H1 (cell line): ENCODE measurements around the gene PRG3. TPM values are rescaled to one million over a fixed set of nuclear protein-coding genes. Genes with fewer than 3 reads are reported as not detected.

Experiments used
- CTCF ChIA-PET: fragments of 300-600 bp; sonication (Branson Sonifier 250); formaldehyde crosslinking; loops from one replicate; lab custom pipeline; 2021; ENCODE audit not compliant: partially characterized antibody; lab: Charles Lee
- POLR2A ChIA-PET: fragments of 300-600 bp; sonication (Branson Sonifier 250); formaldehyde crosslinking; loops from one replicate; lab custom pipeline; 2021; ENCODE audit warnings: inconsistent platforms; ENCODE audit not compliant: partially characterized antibody; lab: Charles Lee
- DNase-seq, 2 experiments: peaks; one replicate each; pipeline versions ENCODE4 v3.0.0 to v3.0.0-alpha.2; 2010 to 2022; ENCODE audit warnings: low spot score in 2 of 2, low read depth in 1 of 2, mixed read lengths in 1 of 2
- FAIRE-seq: peaks from 2 replicates; lab custom pipeline; 2011; peaks lifted over from hg19 to GRCh38; lab: Jason Lieb, UNC
- H2AFZ ChIP-seq: 2 replicates; pipeline ENCODE4 v1.8.1; 2012; ENCODE audit warnings: low read length, inconsistent platforms
- H2AK5ac ChIP-seq: 2 replicates; pipeline ENCODE4 v1.6.1; 2013; ENCODE audit warnings: low read depth, low read length
- H2BK120ac ChIP-seq: replicated peaks from 2 replicates; pipeline ENCODE3; 2013; ENCODE audit warnings: low read depth, low read length, inconsistent platforms
- H2BK12ac ChIP-seq: 2 replicates; pipeline ENCODE4 v1.6.1; 2013; ENCODE audit warnings: low read depth, low read length
- H2BK15ac ChIP-seq: 2 replicates; pipeline ENCODE4 v1.6.1; 2013; ENCODE audit warnings: low read length
- H2BK20ac ChIP-seq: 2 replicates; pipeline ENCODE4 v1.6.1; 2013; ENCODE audit warnings: low read length
- H2BK5ac ChIP-seq: 2 replicates; pipeline ENCODE4 v1.6.1; 2013; ENCODE audit warnings: low read depth, low read length
- H3K14ac ChIP-seq: 2 replicates; pipeline ENCODE4 v1.6.1; 2013; ENCODE audit warnings: inconsistent platforms; ENCODE audit not compliant: insufficient read length
- H3K18ac ChIP-seq: 2 replicates; pipeline ENCODE4 v1.6.1; 2013; ENCODE audit warnings: low read length; ENCODE audit errors: extremely low read depth
- H3K23ac ChIP-seq: 2 replicates; pipeline ENCODE4 v1.6.1; 2013; ENCODE audit warnings: inconsistent platforms; ENCODE audit not compliant: insufficient read length
- H3K23me2 ChIP-seq: 2 replicates; pipeline ENCODE4 v1.6.1; 2013; ENCODE audit warnings: low read depth, low read length
- H3K27ac ChIP-seq: 2 replicates; pipeline ENCODE4 v1.6.1; 2011; ENCODE audit warnings: low read depth, low read length, inconsistent platforms
- H3K27me3 ChIP-seq, 4 experiments: replicated peaks in 1 of 4; 1 replicate in 1 of 4; 2 replicates in 3 of 4; pipeline versions ENCODE4 v1.6.1 to v1.8.1; 2011 to 2013; ENCODE audit warnings: low read length in 3 of 4, mild to moderate bottlenecking in 3 of 4, inconsistent platforms in 2 of 4, mixed read lengths in 2 of 4, moderate library complexity in 1 of 4; ENCODE audit not compliant: control insufficient read depth in 3 of 4, insufficient read depth in 3 of 4; ENCODE audit errors: extremely low read depth in 1 of 4
- H3K36me3 ChIP-seq, 4 experiments: 2 replicates each; pipeline versions ENCODE4 v1.6.1 to v1.8.1; 2011 to 2013; ENCODE audit warnings: mild to moderate bottlenecking in 4 of 4, low read length in 3 of 4, moderate library complexity in 2 of 4, control low read depth in 1 of 4, inconsistent platforms in 1 of 4; ENCODE audit not compliant: insufficient read depth in 4 of 4, control insufficient read depth in 2 of 4
- H3K4ac ChIP-seq: replicated peaks from 2 replicates; pipeline ENCODE3; 2013; ENCODE audit warnings: low read length, low read depth, mixed read lengths, inconsistent platforms; ENCODE audit not compliant: insufficient read length
- H3K4me1 ChIP-seq, 4 experiments: replicated peaks in 1 of 4; 1 replicate in 1 of 4; 2 replicates in 3 of 4; pipeline versions ENCODE4 v1.6.1 to v1.8.1; 2011 to 2013; ENCODE audit warnings: low read length in 3 of 4, inconsistent platforms in 2 of 4, mixed read lengths in 1 of 4; ENCODE audit not compliant: insufficient read depth in 4 of 4, control insufficient read depth in 3 of 4
- H3K4me2 ChIP-seq, 2 experiments: 2 replicates each; pipeline versions ENCODE4 v1.6.1 to v1.8.1; 2011 to 2013; ENCODE audit warnings: low read depth in 2 of 2, low read length in 2 of 2, control low read depth in 1 of 2, inconsistent platforms in 1 of 2, mild to moderate bottlenecking in 1 of 2; ENCODE audit not compliant: insufficient read depth in 1 of 2
- H3K4me3 ChIP-seq, 4 experiments: fragments of 200-600, 300-600 bp in 1 of 4; sonication (generic), shearing (Covaris generic), sonication (Bioruptor Twin) in 1 of 4; 2 replicates each; pipeline versions ENCODE4 v1.5.1 to v1.8.1; 2011 to 2016; ENCODE audit warnings: low read length in 4 of 4, low read depth in 3 of 4, control low read depth in 2 of 4, inconsistent platforms in 2 of 4, mild to moderate bottlenecking in 2 of 4, mixed read lengths in 1 of 4, moderate library complexity in 1 of 4; ENCODE audit not compliant: insufficient read depth in 2 of 4; ENCODE audit errors: extremely low read depth in 1 of 4
- H3K56ac ChIP-seq: replicated peaks from 2 replicates; pipeline ENCODE3; 2013; ENCODE audit warnings: low read depth, mild to moderate bottlenecking, mixed read lengths, low read length, inconsistent platforms; ENCODE audit not compliant: insufficient read length
- H3K79me1 ChIP-seq: 2 replicates; pipeline ENCODE4 v1.6.1; 2013; ENCODE audit warnings: low read depth, low read length, control low read depth
- H3K79me2 ChIP-seq, 2 experiments: 2 replicates each; pipeline versions ENCODE4 v1.6.1 to v1.8.1; 2012 to 2013; ENCODE audit warnings: low read length in 2 of 2, mild to moderate bottlenecking in 2 of 2, inconsistent platforms in 1 of 2; ENCODE audit not compliant: insufficient read depth in 2 of 2, control insufficient read depth in 1 of 2
- H3K9ac ChIP-seq, 4 experiments: replicated peaks in 1 of 4; 1 replicate in 1 of 4; 2 replicates in 3 of 4; pipeline versions ENCODE4 v1.6.1 to v1.8.1; 2011 to 2013; ENCODE audit warnings: low read depth in 3 of 4, low read length in 3 of 4, control low read depth in 2 of 4, mild to moderate bottlenecking in 2 of 4, moderate library complexity in 2 of 4, inconsistent platforms in 1 of 4; ENCODE audit errors: extremely low read depth in 1 of 4
- H3K9me3 ChIP-seq, 2 experiments: 2 replicates each; pipeline versions ENCODE4 v1.6.1 to v1.8.1; 2012 to 2013; ENCODE audit warnings: mild to moderate bottlenecking in 2 of 2, moderate library complexity in 2 of 2, control low read depth in 1 of 2, inconsistent platforms in 1 of 2, low read depth in 1 of 2, low read length in 1 of 2, mixed read lengths in 1 of 2; ENCODE audit not compliant: insufficient read depth in 2 of 2
- H4K20me1 ChIP-seq, 2 experiments: replicated peaks in 1 of 2; 2 replicates each; pipeline versions ENCODE3 to v1.8.1; 2011 to 2013; ENCODE audit warnings: inconsistent platforms in 2 of 2, low read length in 2 of 2, mild to moderate bottlenecking in 1 of 2; ENCODE audit not compliant: insufficient read depth in 2 of 2, control insufficient read depth in 1 of 2
- H4K5ac ChIP-seq: 2 replicates; pipeline ENCODE4 v1.6.1; 2013; ENCODE audit warnings: low read length, low read depth, mixed read lengths, inconsistent platforms; ENCODE audit not compliant: insufficient read length
- H4K8ac ChIP-seq: 2 replicates; pipeline ENCODE4 v1.8.0; 2013; ENCODE audit warnings: mild to moderate bottlenecking, moderate library complexity, low read length, inconsistent platforms; ENCODE audit not compliant: insufficient read depth; ENCODE audit errors: extremely low read depth
- H4K91ac ChIP-seq: replicated peaks from 2 replicates; pipeline ENCODE3; 2013; ENCODE audit warnings: low read length, mixed read lengths, inconsistent platforms; ENCODE audit not compliant: insufficient read length
- ATF3 ChIP-seq: IDR thresholded peaks from 2 replicates; pipeline ENCODE4 v1.6.1; 2011; ENCODE audit warnings: low read depth, mild to moderate bottlenecking, low read length; ENCODE audit not compliant: insufficient read depth
- BCL11A ChIP-seq, 2 experiments: IDR thresholded peaks; one replicate each; pipeline ENCODE4 v1.6.1; 2011; ENCODE audit warnings: low read depth in 2 of 2, low read length in 2 of 2, mild to moderate bottlenecking in 2 of 2
- CHD2 ChIP-seq: IDR thresholded peaks from 2 replicates; pipeline ENCODE4 v1.6.1; 2012; ENCODE audit warnings: low read length, improper control_type of control experiment
- CTBP2 ChIP-seq: IDR thresholded peaks from 2 replicates; pipeline ENCODE4 v1.7.0; 2011; ENCODE audit warnings: borderline replicate concordance, mild to moderate bottlenecking, moderate library complexity, mixed read lengths, low read length; ENCODE audit not compliant: insufficient read depth, insufficient read length
- EZH2 ChIP-seq: fragments of 200-600 bp; sonication (generic); IDR thresholded peaks from 2 replicates; pipeline ENCODE4 v1.7.1; 2012; ENCODE audit warnings: low read depth, mild to moderate bottlenecking, moderate library complexity, low read length, inconsistent platforms; ENCODE audit not compliant: severe bottlenecking
- JUND ChIP-seq: IDR thresholded peaks from 2 replicates; pipeline ENCODE4 v1.6.1; 2011; ENCODE audit warnings: mild to moderate bottlenecking, improper control_type of control experiment, low read length
- MAFK ChIP-seq: IDR thresholded peaks from 2 replicates; pipeline ENCODE4 v1.6.1; 2012; ENCODE audit warnings: low read depth, mild to moderate bottlenecking, improper control_type of control experiment, low read length
- POLR2A ChIP-seq, 2 experiments: IDR thresholded peaks; 1 replicate in 1 of 2; 2 replicates in 1 of 2; pipeline ENCODE4 v1.6.1; 2011; ENCODE audit warnings: low read depth in 2 of 2, low read length in 2 of 2, mild to moderate bottlenecking in 2 of 2; ENCODE audit errors: control extremely low read depth in 1 of 2
- RBBP5 ChIP-seq: IDR thresholded peaks from 2 replicates; pipeline ENCODE4 v1.7.1; 2012; ENCODE audit warnings: low read depth, mild to moderate bottlenecking, inconsistent platforms, low read length, moderate library complexity, borderline replicate concordance
- SAP30 ChIP-seq: fragments of 300-600 bp; sonication (generic); IDR thresholded peaks from 2 replicates; pipeline ENCODE4 v1.7.1; 2012; ENCODE audit warnings: low read length, moderate library complexity, mild to moderate bottlenecking, inconsistent platforms; ENCODE audit not compliant: insufficient read depth, insufficient replicate concordance
- SP4 ChIP-seq: IDR thresholded peaks from 2 replicates; pipeline ENCODE4 v1.6.1; 2012; ENCODE audit warnings: low read length, inconsistent platforms
- SRF ChIP-seq: IDR thresholded peaks from 2 replicates; pipeline ENCODE4 v1.6.1; 2011; ENCODE audit warnings: mild to moderate bottlenecking, low read depth, low read length, moderate library complexity
- TCF12 ChIP-seq: IDR thresholded peaks from 2 replicates; pipeline ENCODE4 v1.6.1; 2011; ENCODE audit warnings: low read depth, mild to moderate bottlenecking, low read length
- ZNF274 ChIP-seq: IDR thresholded peaks from 2 replicates; pipeline ENCODE4 v1.7.0; 2012; ENCODE audit warnings: low read length, borderline replicate concordance; ENCODE audit errors: extremely low read depth
- WGBS, 2 experiments: shearing (Covaris generic) in 1 of 2; methylation state at CpG; one replicate each; pipeline versions ENCODE4 v1.1.6 to v1.1.7; 2013 to 2015; ENCODE audit warnings: low lambda C conversion rate in 2 of 2, mixed read lengths in 2 of 2, inconsistent platforms in 1 of 2, low coverage in 1 of 2, missing lambda C conversion rate in 1 of 2; ENCODE audit not compliant: insufficient replicate concordance in 2 of 2, insufficient coverage in 1 of 2, insufficient read length in 1 of 2; ENCODE audit errors: extremely low coverage in 1 of 2, missing lambda C conversion rate in 1 of 2; 5-methylcytosine and 5-hydroxymethylcytosine counted together
- polyA plus RNA-seq, 7 experiments: library from polyadenylated mRNA; depleted of rRNA in 3 of 7; stranded (reverse) in 5 of 7; unstranded in 2 of 7; fragments of >200 nt in 5 of 7; fragments of 200-250 nt in 2 of 7; gene quantifications; 1 replicate in 5 of 7; 2 replicates in 1 of 7; 4 replicates in 1 of 7; pipeline versions ENCODE4 v1.2.1 to v1.2.3, GENCODE V29; 2011 to 2013; ENCODE audit warnings: missing spikeins in 2 of 7, mixed read lengths in 2 of 7
- total RNA-seq: library from RNA; stranded (reverse); fragmentation: NEBNext Ultra II Directional; extraction: Animal tissue kit (Norgen Biotek cat#: 25700); gene quantifications from 2 replicates; pipeline ENCODE4 v1.2.1, GENCODE V29; 2021

Gene PRG3
- total and polyA plus RNA-seq, 2 of the 8 experiments (the other 6 are each of a cell fraction or from before 2014, with no cell fraction given) = not detected

GRCh38 chr11:57361926-57362325 is 19.0 kb downstream of the PRG3 start:
- H2BK5ac ChIP-seq = no peak overlapping the region
- no peak overlapping the region for H3K23ac ChIP-seq
- H3K4ac ChIP-seq = no peak overlapping the region
- H4K5ac ChIP-seq = no peak overlapping the region
- no peaks in the 10 kb centered on the region for H3K79me1 ChIP-seq
- H3K79me2 ChIP-seq = no peaks in the 10 kb centered on the region
- WGBS, 2 experiments = 87% methylated on average over 3 of the region's 3 CpGs; no CpG with 5 or more reads in 1 of the 2 experiments
- no peak overlapping the region for H3K18ac ChIP-seq
- H4K91ac ChIP-seq = no peak overlapping the region
- POLR2A ChIA-PET = interaction anchor here (1.0 to 2.9 kb wide), 3 partner anchors 36 to 290 kb away, joined by 3 to 10 read pairs (median 5); partner anchors contain the start of gene TNKS1BP1
- no peaks in the 10 kb centered on the region for H3K36me3 ChIP-seq
- H2AFZ ChIP-seq = no peak overlapping the region
- H3K27me3 ChIP-seq = no peaks in the 10 kb centered on the region; a peak in 1 of 7 replicates
- H3K4me2 ChIP-seq = no peak overlapping the region
- H3K4me1 ChIP-seq = peaks cover 9 to 24% (median 11%) of the 10 kb centered on the region in 4 experiments
- H3K9ac ChIP-seq = no peak overlapping the region
- no peak overlapping the region for H2BK120ac ChIP-seq
- H4K8ac ChIP-seq = no peak overlapping the region
- H4K20me1 ChIP-seq = no peaks in the 10 kb centered on the region
- no peaks in the 10 kb centered on the region for H3K23me2 ChIP-seq
- H2BK20ac ChIP-seq = no peak overlapping the region
- DNase-seq = no peak
- no peak for FAIRE-seq
- no peak overlapping the region for H2AK5ac ChIP-seq
- no peak overlapping the region for H2BK12ac ChIP-seq
- TF ChIP-seq CTBP2 (no peak), CHD2 (no peak), TCF12 (no peak), ATF3 (no peak), BCL11A (IDR thresholded peaks at IDR 0.05; ENCODE audit: low read depth in 2 of 2, low read length in 2 of 2) (no peak), EZH2 (no peak), SP4 (no peak), SAP30 (no peak), POLR2A (IDR thresholded peaks at IDR 0.05; ENCODE audit: control extremely low read depth in 1 of 2, low read depth in 2 of 2, low read length in 2 of 2) (no peak), JUND (no peak), RBBP5 (no peak), ZNF274 (no peak), SRF (no peak), MAFK (no peak)
- no peak overlapping the region for H3K27ac ChIP-seq
- H3K9me3 ChIP-seq = no peaks in the 10 kb centered on the region
- no peak overlapping the region for H3K14ac ChIP-seq
- H2BK15ac ChIP-seq = no peak overlapping the region
- H3K4me3 ChIP-seq = no peak overlapping the region
- CTCF ChIA-PET = interaction anchor here (1.0 to 4.9 kb wide), 7 partner anchors 9 to 166 kb away, joined by 3 to 24 read pairs (median 5); no protein-coding TSS in a partner anchor
- no peak overlapping the region for H3K56ac ChIP-seq
